Lower leg skin (tissue), 3 donors: Measurements from ENCODE around the gene CD55.

Experiments
- CTCF ChIP-seq, 3 donors: fragments of 450-650 bp; IDR thresholded peaks; one replicate each; pipeline ENCODE4 v1.5.1; 2016; ENCODE audit warnings: antibody characterized with exemption in 3 of 3, mild to moderate bottlenecking in 3 of 3, moderate library complexity in 2 of 3
- POLR2A ChIP-seq, 2 donors: fragments of 450-650 bp; IDR thresholded peaks; one replicate each; pipeline ENCODE4 v1.6.1; 2016 to 2017; ENCODE audit warnings: antibody characterized with exemption in 2 of 2, mild to moderate bottlenecking in 1 of 2, moderate library complexity in 1 of 2

- no peak for TF ChIP-seq CTCF (IDR thresholded peaks at IDR 0.05)
- no peak for TF ChIP-seq POLR2A (IDR thresholded peaks at IDR 0.05)
Observed at GRCh38 chr1:207333009-207333600, 11.6 kb downstream of the CD55 start.
